Endothelial cell of umbilical vein (primary cell): ENCODE data around the gene DGUOK.

ENCODE experiments used
- EZH2 ChIP-seq: IDR thresholded peaks from 2 replicates; pipeline ENCODE4 v1.6.1; 2012; ENCODE audit warnings: borderline replicate concordance, low read depth, mild to moderate bottlenecking, moderate library complexity, low read length, inconsistent platforms; ENCODE audit not compliant: severe bottlenecking
- POLR2A ChIP-seq: IDR thresholded peaks from 2 replicates; pipeline ENCODE4 v1.6.1; 2012; ENCODE audit warnings: low read depth, mild to moderate bottlenecking, control low read depth, low read length
- POLR2AphosphoS5 ChIP-seq: IDR thresholded peaks from 2 replicates; pipeline ENCODE4 v1.6.1; 2012; ENCODE audit warnings: low read depth, mild to moderate bottlenecking, control low read depth, low read length, moderate library complexity; ENCODE audit not compliant: insufficient read depth

DNA sequence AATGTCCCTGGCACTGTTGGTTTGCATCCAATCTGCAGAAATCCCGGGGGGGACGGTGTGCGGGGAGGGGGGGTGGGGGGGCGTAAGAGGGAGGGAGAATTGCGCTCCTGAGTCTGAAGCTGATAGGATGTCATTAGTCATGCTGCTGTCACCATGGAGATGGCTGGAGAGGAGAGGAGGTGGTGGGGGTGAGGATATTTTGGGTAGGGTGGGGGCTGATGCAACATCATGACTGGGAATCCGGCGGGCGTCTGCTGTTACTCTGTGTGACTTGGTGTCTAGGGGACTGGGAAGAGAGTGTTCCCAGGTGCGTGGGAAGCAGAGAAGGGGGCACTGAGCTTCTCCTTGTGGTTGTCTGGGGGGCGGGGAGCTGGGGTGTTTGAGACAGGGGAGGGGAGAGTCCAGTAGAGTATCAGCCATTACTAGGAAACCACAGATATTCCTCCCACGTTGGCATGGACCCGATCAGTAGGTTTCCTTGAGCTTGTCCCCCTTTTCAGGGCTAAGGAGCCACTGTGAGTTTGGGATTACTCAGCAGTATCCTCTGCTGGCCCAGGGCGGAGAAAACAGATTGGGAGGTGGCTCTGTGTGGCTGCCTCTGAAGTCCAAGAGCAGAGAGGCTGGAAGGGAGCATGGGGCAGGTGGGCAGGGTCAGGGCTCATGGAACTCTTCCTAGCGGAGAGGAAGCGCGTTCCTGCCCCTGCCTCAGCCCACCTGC, 77.0 kb downstream of the DGUOK start:
- TF ChIP-seq POLR2A, result no peak
- no peak for TF ChIP-seq POLR2AphosphoS5
- TF ChIP-seq EZH2, result no peak
